Kidney tubule cell (primary cell): ENCODE data around the gene BEST3.
"Not testable (repeated sequence)": the region's sequence is repeated elsewhere in the genome, so short reads cannot be mapped to it uniquely, and the experiment has no call there.

Experiments
- DNase-seq: peaks from one replicate; pipeline ENCODE4 v3.0.0-alpha.2; 2018; ENCODE audit warnings: low spot score

The BEST3 gene

DNA sequence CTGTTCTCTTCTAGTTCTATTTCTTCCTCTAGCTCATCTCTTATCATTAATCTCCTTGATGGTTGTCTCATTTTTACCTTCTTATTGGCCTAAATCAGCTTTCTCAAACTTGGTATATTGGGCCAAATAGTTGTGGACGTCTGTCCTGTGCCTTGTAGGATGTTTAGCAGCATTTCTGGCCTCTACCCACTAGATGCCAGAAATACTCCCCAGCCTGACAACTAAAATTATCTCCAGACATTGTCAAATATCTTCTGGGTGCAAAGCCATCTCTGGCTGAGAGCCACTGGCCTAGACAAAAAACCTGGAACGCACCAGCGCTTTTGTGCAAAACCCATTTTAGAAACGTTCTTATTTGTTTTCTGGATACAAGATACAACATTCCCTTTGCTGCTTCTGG, 49.6 kb downstream of the BEST3 start:
- DNase-seq: no peak

DNA sequence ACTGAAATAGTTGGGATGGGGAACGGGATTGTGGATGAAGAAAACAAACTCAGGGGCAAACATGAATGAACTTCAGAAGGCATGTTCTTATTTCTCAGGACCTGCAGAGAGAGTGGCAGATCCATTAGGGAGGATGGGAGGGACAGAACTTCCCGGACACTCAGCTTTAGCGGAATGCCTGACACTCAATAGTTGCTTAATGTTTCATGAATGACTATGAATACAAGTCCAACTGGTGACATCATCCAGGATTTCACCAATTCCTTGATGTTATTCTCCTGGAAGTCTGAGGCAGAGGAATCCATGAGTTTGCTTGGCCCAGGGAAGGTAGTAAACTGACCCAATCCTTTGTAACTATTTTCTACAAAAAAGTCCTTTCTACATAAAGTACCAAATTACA, 50.6 kb downstream of the BEST3 start:
- peak; percentile 90 for DNase-seq

DNA sequence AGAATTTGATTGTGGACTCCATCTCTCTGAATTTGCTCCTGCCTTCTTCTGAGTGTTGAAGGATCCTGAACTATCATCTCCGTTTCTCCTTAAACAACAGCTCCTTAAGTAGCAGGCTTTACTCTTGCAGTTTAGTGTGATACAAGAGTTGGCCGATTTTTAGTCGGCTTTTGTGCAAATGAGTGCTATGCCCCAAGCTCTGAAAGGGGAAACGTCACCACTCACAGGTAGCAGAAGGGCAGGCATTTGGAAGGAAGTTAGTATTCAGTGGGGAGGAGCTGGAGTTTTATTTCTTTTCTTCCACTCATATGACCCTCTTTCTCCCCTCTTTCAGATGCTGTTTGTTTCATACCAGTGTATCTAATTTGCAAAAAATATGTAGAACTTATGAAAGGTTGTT, 51.9 kb downstream of the BEST3 start:
- no peak for DNase-seq

DNA sequence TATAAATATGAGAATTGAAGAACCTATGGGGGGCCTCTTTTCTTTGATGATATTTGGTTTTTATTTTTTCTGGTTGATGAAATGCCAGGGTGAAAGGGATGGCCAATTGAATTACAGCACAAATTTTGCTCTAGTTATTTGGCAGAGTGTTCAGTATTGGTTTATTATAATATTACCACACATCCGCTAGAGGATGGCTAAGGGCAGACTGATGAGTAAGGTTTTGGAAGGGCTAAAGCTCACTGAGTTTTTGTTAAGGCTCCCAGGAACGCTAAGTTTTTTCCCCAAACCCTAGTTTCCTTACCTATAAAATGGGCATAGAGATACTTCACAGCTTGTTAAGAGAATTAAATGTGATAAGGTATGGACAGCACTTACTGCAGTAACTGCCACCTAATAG, 54.1 kb downstream of the BEST3 start:
- no peak for DNase-seq

DNA sequence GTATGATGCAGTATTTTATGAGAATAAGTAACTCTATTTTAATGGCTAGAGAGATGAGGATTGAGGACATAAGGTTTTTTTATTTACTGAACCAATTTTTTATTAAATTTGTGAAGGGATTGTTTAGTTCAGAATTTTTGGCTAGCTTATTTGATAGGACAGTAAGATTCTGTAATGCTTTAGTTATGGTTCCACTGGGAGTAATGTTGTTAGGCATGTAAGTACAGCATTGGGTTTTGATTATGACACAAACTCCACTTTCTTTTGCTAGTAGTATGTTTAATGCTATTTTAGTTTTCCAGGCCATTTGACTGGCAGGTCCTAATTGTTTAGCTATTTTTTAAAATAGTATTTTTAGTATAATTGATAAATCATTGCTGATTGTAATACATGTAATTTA, 54.6 kb downstream of the BEST3 start:
- DNase-seq: no peak

DNA sequence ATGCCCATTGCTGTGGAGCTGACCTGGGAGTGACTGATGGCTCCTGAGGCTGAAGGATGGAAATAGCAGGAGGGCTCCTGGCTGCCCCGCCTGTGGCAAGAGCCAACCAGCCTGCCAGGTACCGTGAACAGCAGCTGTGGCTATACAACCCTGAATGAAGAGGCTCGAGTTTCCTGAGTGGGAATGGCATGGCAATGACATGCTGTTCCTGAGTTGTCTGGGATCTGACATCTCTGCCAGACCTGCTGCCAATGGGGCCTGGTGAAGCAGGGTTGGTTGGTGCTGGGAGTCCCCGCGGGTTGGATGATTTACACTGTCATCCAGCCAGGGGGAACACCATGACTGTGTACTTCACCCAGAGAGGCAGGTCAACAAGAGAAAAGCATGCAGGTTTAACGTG, 56.6 kb downstream of the BEST3 start:
- no peak for DNase-seq

DNA sequence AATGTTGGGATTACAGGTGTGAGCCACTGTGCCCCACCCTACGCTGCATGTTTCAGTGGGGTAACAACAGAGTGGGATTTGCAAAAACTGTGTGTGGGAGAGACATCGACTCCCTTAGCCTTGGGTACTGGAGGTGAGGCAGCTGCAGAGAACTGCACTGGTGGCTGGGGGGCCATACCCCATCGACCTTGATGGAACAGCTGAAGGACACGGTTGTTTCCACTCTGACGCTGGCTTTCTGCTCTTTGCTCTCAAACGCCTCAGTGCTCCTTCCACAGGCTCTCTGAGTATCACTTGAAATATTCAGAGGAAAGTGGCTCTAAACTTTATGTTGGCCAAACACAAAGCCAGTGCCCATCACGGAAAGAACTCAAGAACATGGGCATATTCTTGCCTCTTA, 57.6 kb downstream of the BEST3 start:
- DNase-seq: no peak

DNA sequence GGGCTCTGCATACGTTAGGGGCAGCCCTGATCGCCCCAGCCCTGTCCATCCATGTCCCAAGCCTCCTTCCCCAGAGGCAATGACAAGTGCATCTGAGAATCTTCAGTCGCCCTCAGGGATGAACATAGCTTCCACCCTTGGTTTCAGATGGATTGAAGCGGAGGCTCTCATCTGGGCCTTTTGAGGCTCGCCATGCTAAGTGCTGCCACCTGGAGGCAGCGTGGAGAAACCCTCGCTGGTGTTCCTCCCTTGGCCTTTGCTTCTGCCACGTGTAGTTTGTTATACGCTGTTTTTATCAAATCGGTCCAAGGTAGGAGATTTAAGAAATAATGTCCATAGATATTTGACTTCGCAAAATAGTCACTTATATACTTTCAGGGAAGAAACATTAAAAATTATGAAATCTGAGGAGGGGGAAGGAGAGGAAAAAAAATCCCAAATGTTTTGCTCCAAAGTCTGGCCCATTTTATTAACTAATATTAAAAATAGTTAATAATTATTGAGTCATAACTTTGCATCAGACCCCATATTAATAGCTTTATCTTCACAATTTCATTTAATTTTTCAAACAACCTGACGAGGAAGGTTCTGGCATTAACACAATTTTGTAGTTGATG, 59.6 kb downstream of the BEST3 start:
- peak; percentile 67 for DNase-seq

DNA sequence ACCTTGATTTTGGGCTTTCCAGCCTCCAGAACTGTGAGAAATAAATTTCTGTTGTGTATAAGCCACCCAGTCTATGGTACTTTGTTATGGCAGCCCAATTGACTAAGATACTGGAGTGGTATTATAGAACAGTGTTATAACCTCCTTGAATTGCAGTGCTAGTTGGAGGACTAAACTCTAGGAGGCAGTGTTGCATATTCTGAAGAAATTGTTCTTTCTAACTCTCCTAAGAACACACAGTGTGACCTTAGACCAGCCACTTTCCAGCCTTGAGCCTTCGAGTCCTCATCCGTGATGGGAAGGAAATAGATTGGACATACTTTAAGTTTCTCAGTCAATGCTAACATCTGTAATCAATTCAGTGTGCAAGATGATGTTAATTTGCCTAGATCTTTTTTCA, 66.0 kb downstream of the BEST3 start:
- DNase-seq: no peak

DNA sequence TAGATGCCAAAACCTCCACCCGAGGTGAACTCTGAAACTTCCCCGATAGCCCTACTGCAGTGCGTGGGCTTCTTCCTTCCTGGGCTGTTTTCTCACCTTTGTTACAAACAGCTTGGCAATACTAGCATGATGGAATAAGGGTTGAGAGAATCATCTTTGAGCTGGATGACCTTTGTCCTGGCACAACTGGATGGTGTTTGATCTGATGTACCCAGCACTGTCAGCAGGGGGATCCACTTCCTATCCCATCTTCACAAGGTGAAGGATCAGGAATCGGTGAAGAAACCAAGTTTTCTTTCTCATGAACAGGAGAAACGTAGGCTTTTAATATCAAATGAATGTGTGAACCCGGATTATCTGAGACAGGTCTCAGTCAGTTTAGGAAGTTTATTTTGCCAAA, 68.9 kb downstream of the BEST3 start:
- peak; percentile 29 for DNase-seq

DNA sequence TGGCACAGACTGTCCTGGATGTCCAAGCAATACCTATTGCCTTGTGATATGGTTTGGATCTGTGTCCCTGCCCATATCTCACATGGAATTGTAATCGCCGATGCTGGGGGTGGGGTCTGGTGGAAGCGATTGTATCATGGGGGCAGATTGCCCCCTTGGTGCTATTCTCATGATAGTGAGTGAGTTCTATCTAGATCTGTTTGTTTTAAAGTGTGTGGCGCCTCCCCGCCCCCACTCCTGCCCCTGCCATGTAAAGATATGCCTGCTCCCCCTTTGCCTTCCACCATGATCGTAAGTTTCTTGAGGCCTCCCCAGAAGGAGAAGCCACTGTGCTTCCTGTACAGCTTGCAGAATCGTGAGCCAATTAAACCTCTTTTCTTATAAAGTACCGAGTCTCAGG, 71.6 kb downstream of the BEST3 start:
- no peak for DNase-seq

DNA sequence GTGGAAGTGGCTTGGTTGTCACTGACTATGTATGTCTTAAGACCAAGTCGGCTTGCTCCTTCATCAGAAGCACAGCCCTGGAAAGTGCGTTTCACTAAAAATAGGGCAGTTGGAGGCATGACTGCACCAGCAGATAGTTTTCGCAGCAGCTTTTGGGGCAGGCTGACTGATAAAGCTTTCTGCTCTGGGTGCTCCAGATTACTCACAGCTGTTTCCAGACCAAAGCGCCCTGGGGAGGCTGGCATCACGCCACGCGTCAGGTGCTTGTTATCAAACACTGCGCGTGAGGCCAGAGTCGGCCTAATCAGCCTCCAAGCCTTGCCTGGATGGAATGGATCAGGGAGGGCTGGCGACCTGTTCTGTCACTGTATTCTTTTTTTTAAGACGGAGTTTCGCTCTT, 75.1 kb downstream of the BEST3 start:
- no peak for DNase-seq

DNA sequence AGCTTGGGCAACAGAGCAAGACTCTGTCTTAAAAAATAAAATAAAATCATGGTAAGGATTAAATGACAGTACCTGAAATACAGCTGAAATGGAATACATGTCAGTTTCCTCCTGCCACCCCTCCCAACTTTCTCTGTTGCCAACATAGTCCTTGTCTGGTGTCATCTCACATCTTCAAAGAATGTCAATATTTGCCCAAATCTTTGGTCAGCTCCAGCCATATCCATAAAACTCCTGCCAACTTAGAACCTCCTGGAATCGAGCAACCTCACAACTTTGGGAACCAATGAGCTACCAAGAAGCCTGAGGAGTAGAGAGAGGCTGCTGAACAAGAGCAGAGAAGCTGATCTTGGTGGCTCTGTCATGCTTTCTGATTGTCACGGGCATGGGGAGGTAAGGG, 77.6 kb downstream of the BEST3 start:
- DNase-seq: no peak

DNA sequence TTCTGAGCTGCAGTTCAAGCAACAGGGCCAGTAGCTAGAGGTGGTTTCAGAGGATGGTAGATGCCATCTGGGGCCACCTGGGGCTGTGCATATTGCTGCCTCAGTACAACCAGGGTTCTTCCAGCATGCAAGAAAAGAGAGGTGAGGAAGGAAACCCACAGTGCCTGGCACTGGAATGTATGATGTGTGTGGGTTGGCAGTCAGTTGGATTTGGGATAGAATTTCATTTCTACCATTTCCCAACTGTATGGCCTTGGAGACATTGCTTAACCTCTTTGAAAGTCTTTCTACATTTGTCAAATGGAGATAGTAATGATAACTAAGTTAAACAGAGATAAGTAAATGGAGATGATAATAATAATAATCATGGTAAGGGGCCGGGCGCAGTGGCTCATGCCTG, 78.2 kb downstream of the BEST3 start:
- DNase-seq: no peak

DNA sequence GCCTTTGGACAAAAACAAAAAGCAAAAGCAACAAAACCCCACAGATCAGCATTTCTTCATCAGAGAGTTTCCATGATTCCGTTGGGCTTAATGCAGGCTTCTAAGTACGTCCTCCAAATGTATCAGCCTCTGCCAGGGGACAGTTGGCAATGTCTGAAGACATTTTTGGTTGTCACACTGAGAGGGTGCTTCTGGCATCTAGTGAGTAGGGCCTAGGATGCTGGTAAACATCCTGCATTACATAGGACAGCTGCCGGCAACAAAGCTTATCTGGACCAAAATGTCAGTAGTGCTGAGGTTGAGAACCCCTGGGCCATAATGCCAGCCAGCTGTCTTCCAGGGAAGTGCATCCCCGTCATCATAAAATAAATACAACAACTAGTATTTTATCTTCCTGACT, 79.0 kb downstream of the BEST3 start:
- DNase-seq: no peak

DNA sequence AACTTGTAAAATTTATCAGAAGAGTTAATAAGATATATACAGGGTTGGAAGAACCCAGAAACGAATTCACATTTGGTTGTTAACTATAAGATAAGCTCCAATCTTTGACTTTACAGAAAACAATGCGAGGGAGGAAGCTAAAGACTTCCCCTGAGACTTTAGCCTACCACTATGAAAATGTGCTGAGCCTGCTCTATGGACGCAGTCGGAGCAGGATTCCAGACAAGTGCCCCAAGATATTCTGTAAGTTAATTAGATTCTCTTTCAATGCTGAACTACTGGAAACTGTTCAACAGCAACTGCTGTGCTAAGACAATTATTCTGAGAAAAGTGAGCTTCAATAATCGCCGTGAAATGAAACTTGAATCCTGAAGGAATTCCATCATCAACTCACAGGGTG, 80.1 kb downstream of the BEST3 start:
- no peak for DNase-seq

DNA sequence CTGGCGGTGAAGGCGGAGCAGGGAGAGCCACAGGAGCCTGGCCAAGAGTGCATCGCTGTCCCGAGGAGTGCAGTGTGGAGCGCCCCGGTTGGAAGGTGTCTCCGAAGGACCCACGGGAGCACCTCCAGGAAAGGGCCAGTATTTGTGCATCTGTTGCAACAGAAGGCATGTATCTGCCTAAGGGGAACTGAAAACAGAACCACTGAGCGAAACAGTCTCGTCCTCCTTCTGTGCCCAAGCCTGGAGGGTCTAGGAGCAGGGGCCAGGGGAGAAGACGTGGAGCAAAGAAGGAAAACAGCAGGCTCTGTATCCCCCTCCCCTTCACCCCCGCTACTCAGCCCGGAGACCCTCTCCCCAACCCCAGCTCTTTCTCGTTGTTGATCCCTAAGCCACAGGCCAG, 83.1 kb downstream of the BEST3 start:
- DNase-seq: no peak

DNA sequence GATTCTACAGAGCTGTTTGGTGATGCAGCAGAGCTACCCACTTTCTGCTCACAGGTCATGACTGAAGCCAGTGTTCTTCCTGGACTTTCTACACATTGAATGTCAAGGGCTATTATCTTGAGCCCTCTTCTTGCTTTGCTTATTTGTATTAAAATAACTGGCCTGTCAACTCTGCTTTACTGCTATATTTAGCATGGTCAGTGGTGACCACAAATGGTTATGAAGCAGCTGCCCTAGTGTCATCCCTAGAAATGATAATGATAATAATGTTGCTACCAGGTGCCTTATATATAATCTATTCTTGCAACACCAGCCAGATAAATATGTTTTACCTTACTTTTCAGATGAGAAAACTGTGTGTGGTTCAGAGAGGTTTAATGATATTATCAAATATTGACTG, 85.8 kb downstream of the BEST3 start:
- no peak for DNase-seq

DNA sequence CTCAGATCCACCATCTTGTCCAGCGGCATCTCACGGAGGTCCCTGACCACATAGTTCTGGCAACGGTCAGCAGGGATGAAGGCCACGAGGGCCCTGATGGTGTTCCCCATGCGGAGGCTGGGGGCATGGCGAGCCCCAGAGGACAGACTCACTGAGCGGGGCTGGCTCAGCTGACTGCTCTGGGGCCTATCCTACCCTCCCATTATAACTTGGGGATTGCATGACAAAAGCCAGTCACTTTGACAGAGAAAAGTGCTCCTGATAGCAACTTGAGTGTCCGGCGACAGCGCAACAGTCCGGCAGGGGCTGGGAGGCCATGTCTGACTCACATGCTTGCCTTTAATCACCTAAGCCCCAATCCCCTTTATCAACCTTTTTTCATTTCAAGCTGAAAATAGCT, 88.4 kb downstream of the BEST3 start, which contains the start of gene LRRC10:
Gene LRRC10, minus strand, starts transcription at position 179 of the 400 bp plus-strand sequence. Its CDS starts 69 bp downstream, at position 110.
- DNase-seq: no peak

DNA sequence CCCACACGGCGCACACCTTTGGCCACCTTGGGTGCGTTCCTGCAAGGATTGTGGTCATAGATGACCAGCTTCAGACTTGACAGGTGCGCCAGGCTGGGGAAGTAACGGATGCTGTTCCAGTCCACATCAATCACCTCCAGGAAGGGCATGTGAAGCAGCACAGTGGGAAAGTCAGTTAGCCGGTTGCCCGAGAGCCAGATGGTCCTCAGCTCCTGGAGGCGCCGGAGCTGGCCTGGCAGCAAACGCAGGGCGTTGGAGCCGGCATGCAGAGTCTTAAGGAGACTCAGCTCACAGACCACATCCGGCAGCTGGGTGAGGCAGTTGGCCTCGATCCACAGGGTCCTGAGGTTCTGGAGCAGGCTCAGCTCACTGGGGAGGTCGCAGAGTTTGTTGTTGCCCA, 89.0 kb downstream of the BEST3 start:
- DNase-seq: no peak

DNA sequence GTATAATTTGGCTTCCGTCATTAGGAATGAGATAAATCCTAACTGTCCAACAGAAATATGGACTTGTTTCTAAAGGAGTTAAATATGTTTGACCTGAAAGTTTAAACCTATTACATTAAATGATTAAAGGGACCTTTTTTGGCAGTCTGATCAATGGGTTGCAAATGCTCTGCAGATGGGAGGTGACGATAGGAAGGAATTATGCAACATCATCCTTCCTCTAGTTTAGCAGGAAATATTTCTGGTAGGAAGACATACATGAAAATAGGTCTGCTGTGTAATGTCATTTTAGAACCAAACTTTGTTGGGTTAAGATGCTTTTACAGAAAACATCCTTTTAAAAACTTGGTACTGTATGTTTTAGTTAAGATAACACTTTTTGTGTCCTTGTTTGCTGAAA, 91.0 kb downstream of the BEST3 start:
- DNase-seq: no peak

DNA sequence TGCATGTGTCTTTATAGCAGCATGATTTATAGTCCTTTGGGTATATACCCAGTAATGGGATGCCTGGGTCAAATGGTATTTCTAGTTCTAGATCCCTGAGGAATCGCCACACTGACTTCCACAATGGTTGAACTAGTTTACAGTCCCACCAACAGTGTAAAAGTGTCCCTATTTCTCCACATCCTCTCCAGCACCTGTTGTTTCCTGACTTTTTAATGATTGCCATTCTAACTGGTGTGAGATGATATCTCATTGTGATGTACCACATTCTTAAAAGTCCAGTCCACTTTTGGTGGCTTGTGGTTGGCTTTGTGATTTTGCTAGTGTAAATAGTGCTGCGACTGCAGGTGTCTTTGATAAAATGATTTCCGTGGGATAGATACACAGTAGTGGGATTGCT, 94.8 kb downstream of the BEST3 start:
- DNase-seq: not testable (repeated sequence)
